ENCODE data around the gene DELE1. TPM values are rescaled to one million over a fixed set of nuclear protein-coding genes. Genes with fewer than 3 reads are reported as not detected.

The DELE1 gene
- total and polyA plus RNA-seq, 5 experiments from 2014 or later, result 28.2 to 97.1 (median 33.5) TPM

- POLR2A ChIA-PET, result interaction anchor here (0.5 to 1.8 kb wide), 3 partner anchors 9 to 27 kb away, joined by 3 to 6 read pairs (median 4); partner anchors contain the start of gene DELE1
- peak in 5 of 10 donors; percentile 12 to 36 (median 26) for DNase-seq
- H3K27ac Mint-ChIP-seq, result peak overlapping the region in 2 of 10 donors; percentile 46 to 47
- H3K36me3 Mint-ChIP-seq, result no peaks in the 10 kb centered on the region
- peak; percentile 89 to 96 for ATAC-seq
- H3K4me1 Mint-ChIP-seq, result peaks cover 8 to 15% (median 13%) of the 10 kb centered on the region in 4 donors
- no peaks in the 10 kb centered on the region for H3K9me3 Mint-ChIP-seq
- H3K27me3 Mint-ChIP-seq, result no peaks in the 10 kb centered on the region
- H3K4me3 Mint-ChIP-seq, result peak overlapping the region in 9 of 10 donors; percentile 32 to 74 (median 51)
Observed at GRCh38 chr5:141951332-141951781, 27.7 kb downstream of the DELE1 start.

GRCh38 chr5:141952020-141952419, 28.3 kb downstream of the DELE1 start:
- peaks cover 8 to 18% (median 15%) of the 10 kb centered on the region in 4 donors for H3K4me1 Mint-ChIP-seq
- H3K27ac Mint-ChIP-seq, result peak overlapping the region in 3 of 10 donors; percentile 3 to 64 (median 47)
- peak overlapping the region in 3 of 10 donors; percentile 49 to 71 (median 57) for H3K4me3 Mint-ChIP-seq
- DNase-seq (no peak), ATAC-seq (no peak)
- POLR2A ChIA-PET, result no interaction called here
- H3K36me3 Mint-ChIP-seq, result peaks cover 0 to 3% (median 0%) of the 10 kb centered on the region in 3 donors
- H3K27me3 Mint-ChIP-seq, result no peaks in the 10 kb centered on the region
- no peaks in the 10 kb centered on the region for H3K9me3 Mint-ChIP-seq

GRCh38 chr5:141954194-141954593, 30.5 kb downstream of the DELE1 start:
- Mint-ChIP-seq H3K4me1 (peaks cover 17 to 37% (median 32%) of the 10 kb centered on the region in 4 donors), H3K9me3 (no peaks in the 10 kb centered on the region), H3K27ac (no peak overlapping the region), H3K27me3 (no peaks in the 10 kb centered on the region), H3K4me3 (no peak overlapping the region), H3K36me3 (peaks cover 0 to 3% (median 0%) of the 10 kb centered on the region in 3 donors)
- POLR2A ChIA-PET, result interaction anchor here (1.4 kb wide), 1 partner anchor 15 kb away, joined by 6 read pairs; the partner anchor contains the start of gene RNF14
- no peak for DNase-seq
- no peak for ATAC-seq

DNA sequence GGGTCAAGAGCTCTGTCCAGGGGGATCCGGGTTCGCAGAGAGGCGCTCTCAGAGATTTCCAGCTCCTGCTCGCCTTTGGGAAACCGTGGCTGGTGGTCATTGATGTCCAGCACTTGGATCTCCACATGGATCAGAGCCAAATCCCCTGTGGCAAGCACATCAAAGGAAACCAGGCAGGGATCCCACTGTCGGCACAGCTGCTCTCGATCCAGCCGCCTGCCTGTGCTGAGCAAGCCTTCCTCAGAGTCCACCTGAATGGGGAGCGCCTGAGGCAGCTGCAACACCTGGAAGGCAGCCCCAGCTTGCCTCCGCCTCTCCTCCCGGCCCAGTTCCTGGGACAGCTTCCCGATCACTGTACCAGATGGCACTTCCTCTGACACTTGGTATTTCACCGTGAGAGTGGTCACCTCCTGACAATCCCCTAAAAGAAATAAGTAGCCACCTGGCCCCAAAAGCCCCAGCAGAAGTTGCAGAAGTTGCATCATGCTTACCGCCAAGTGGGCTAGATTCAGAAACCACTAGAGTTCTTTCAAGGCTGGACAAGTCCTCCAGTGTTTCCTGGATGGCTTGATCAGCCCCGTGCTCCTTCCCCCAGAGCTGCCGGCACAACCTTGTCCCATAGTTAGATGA, 33.8 kb downstream of the DELE1 start:
- DNase-seq, result no peak
- Mint-ChIP-seq H3K27ac (peak overlapping the region in 3 of 10 donors; percentile 48 to 54 (median 52)), H3K4me3 (no peak overlapping the region), H3K4me1 (peaks cover 25 to 56% (median 43%) of the 10 kb centered on the region in 4 donors), H3K9me3 (no peaks in the 10 kb centered on the region), H3K36me3 (peaks cover 0 to 3% (median 0%) of the 10 kb centered on the region in 3 donors), H3K27me3 (no peaks in the 10 kb centered on the region)
- POLR2A ChIA-PET, result interaction anchor here (0.6 to 3.8 kb wide), 7 partner anchors 9 to 365 kb away, joined by 3 to 12 read pairs (median 3); partner anchors contain the start of genes DELE1 and RNF14
- no peak for ATAC-seq

DNA sequence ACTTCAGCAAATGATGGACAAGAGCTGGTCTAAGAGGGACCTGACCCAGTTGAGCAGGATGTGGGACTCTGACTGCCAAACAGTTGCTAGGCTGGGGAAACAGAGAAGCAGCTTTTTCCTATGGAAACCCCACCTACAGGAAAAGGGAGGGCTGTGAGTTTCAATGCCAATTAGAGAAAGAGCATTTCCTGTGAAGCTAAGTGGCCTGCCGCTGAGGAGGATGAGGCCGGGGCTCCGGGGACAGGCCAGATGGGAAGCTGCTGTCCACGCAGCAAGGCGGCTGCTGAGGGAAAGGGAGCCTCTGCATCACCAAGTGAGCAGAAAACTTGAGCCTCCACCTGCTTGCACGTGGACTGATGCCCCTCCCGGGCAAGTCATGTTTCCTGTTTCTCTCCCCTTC, 34.4 kb downstream of the DELE1 start, which contains the start of gene PCDH12:
PCDH12 (minus strand) TSS at position 90 of the 400 bp plus-strand sequence. CDS start 351 bp downstream, outside the sequence.
- Mint-ChIP-seq H3K27ac (peak within 1 kb of the TSS in 9 of 10 donors; percentile 11 to 75 (median 52)), H3K4me3 (peak within 1 kb of the TSS in 7 of 10 donors; percentile 1 to 31 (median 23)), H3K4me1 (peaks cover 25 to 56% (median 43%) of the 10 kb centered on the region in 4 donors), H3K36me3 (peaks cover 0 to 3% (median 0%) of the 10 kb centered on the region in 3 donors), H3K27me3 (no peaks in the 10 kb centered on the region), H3K9me3 (no peaks in the 10 kb centered on the region)
- POLR2A ChIA-PET, result interaction anchor here (0.8 to 3.8 kb wide), 6 partner anchors 10 to 366 kb away, joined by 3 to 12 read pairs (median 4); partner anchors contain the start of genes DELE1 and RNF14
- no peak for ATAC-seq
- DNase-seq, result no peak

- DNase-seq (no peak), ATAC-seq (no peak)
- H3K4me1 Mint-ChIP-seq, result peaks cover 25 to 56% (median 43%) of the 10 kb centered on the region in 4 donors
- H3K9me3 Mint-ChIP-seq, result no peaks in the 10 kb centered on the region
- peak overlapping the region in 5 of 10 donors; percentile 16 to 31 (median 24) for H3K4me3 Mint-ChIP-seq
- no peaks in the 10 kb centered on the region for H3K27me3 Mint-ChIP-seq
- POLR2A ChIA-PET, result interaction anchor here (0.8 to 3.8 kb wide), 6 partner anchors 10 to 266 kb away, joined by 3 to 29 read pairs (median 8); partner anchors contain the start of genes DELE1 and RNF14
- peaks cover 0 to 3% (median 0%) of the 10 kb centered on the region in 3 donors for H3K36me3 Mint-ChIP-seq
- H3K27ac Mint-ChIP-seq, result peak overlapping the region in 9 of 10 donors; percentile 1 to 75 (median 49)
Observed at GRCh38 chr5:141958546-141959172, 35.0 kb downstream of the DELE1 start.

- DNase-seq, result peak in 4 of 10 donors; percentile 14 to 28 (median 21)
- H3K4me3 Mint-ChIP-seq, result peak overlapping the region in 4 of 10 donors; percentile 18 to 63 (median 45)
- H3K27me3 Mint-ChIP-seq, result no peaks in the 10 kb centered on the region
- H3K4me1 Mint-ChIP-seq, result peaks cover 25 to 53% (median 43%) of the 10 kb centered on the region in 4 donors
- peak overlapping the region in 9 of 10 donors; percentile 27 to 92 (median 65) for H3K27ac Mint-ChIP-seq
- peak in 1 of 2 donors; percentile 27 for ATAC-seq
- no peaks in the 10 kb centered on the region for H3K9me3 Mint-ChIP-seq
- POLR2A ChIA-PET, result interaction anchor here (0.6 to 2.7 kb wide), 18 partner anchors 10 to 323 kb away, joined by 3 to 49 read pairs (median 4); partner anchors contain the start of genes DELE1, FCHSD1, HDAC3 and RELL2
- H3K36me3 Mint-ChIP-seq, result peaks cover 0 to 3% (median 0%) of the 10 kb centered on the region in 3 donors
Observed at GRCh38 chr5:141960018-141960417, 36.3 kb downstream of the DELE1 start.

GRCh38 chr5:141960449-141961323, 37.0 kb downstream of the DELE1 start:
- Mint-ChIP-seq H3K27ac (peak overlapping the region; percentile 70 to 96 (median 88)), H3K4me3 (peak overlapping the region; percentile 39 to 72 (median 66)), H3K4me1 (peaks cover 25 to 53% (median 43%) of the 10 kb centered on the region in 4 donors), H3K27me3 (no peaks in the 10 kb centered on the region), H3K9me3 (no peaks in the 10 kb centered on the region), H3K36me3 (peaks cover 0 to 3% (median 0%) of the 10 kb centered on the region in 3 donors)
- DNase-seq (peak; percentile 77 to 94 (median 89)), ATAC-seq (peak; percentile 97 to 98)
- POLR2A ChIA-PET, result interaction anchor here (0.6 to 2.7 kb wide), 28 partner anchors 9 to 459 kb away, joined by 3 to 49 read pairs (median 4); partner anchors contain the start of genes DELE1, FCHSD1, HDAC3 and RELL2

DNA sequence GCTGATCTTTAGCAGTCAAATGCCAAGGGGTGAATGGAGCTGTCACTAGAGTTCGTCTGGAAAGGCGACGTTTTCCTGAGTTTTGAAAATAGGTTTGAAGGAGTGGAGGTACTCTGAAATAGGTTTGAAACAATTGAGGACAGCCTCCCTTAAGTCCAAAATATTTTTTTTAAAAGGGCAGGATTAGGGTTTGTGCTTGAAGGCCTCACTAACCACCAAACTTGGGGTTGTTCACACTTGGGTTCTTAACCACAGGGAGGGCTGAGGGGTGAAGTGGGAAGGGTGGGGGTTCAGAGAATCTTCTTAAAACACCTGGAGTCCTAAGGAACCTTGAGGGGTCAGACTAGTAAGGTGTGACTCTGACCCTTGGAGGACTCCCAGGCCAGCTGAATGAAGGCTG, 37.8 kb downstream of the DELE1 start:
- DNase-seq, result no peak

GRCh38 chr5:141963701-141964100, 40.0 kb downstream of the DELE1 start:
- Mint-ChIP-seq H3K9me3 (no peaks in the 10 kb centered on the region), H3K4me3 (no peak overlapping the region), H3K36me3 (no peaks in the 10 kb centered on the region), H3K4me1 (peaks cover 19 to 42% (median 37%) of the 10 kb centered on the region in 4 donors), H3K27me3 (no peaks in the 10 kb centered on the region), H3K27ac (peak overlapping the region in 2 of 10 donors; percentile 31 to 54)
- DNase-seq, result no peak
- POLR2A ChIA-PET, result interaction anchor here (0.6 kb wide), 1 partner anchor 28 kb away, joined by 4 read pairs; no protein-coding TSS in a partner anchor
- no peak for ATAC-seq

More for the DNA sequence above, 37.8 kb downstream of the DELE1 start:
- H3K27ac Mint-ChIP-seq, result peak overlapping the region in 9 of 10 donors; percentile 83 to 96 (median 88)
- peaks cover 25 to 52% (median 43%) of the 10 kb centered on the region in 4 donors for H3K4me1 Mint-ChIP-seq
- ATAC-seq, result no peak
- peaks cover 0 to 3% (median 0%) of the 10 kb centered on the region in 3 donors for H3K36me3 Mint-ChIP-seq
- POLR2A ChIA-PET, result interaction anchor here (0.6 to 2.7 kb wide), 22 partner anchors 8 to 459 kb away, joined by 3 to 49 read pairs (median 4); partner anchors contain the start of genes DELE1, FCHSD1, HDAC3 and RELL2
- no peaks in the 10 kb centered on the region for H3K9me3 Mint-ChIP-seq
- H3K27me3 Mint-ChIP-seq, result no peaks in the 10 kb centered on the region
- peak overlapping the region in 7 of 10 donors; percentile 26 to 72 (median 64) for H3K4me3 Mint-ChIP-seq

- Mint-ChIP-seq H3K9me3 (no peaks in the 10 kb centered on the region), H3K27ac (peak overlapping the region in 2 of 10 donors; percentile 5 to 15), H3K36me3 (no peaks in the 10 kb centered on the region), H3K4me3 (no peak overlapping the region), H3K27me3 (no peaks in the 10 kb centered on the region), H3K4me1 (peaks cover 13 to 38% (median 35%) of the 10 kb centered on the region in 4 donors)
- POLR2A ChIA-PET, result interaction anchor here (0.7 kb wide), 1 partner anchor 44 kb away, joined by 7 read pairs; no protein-coding TSS in a partner anchor
- ATAC-seq, result no peak
- no peak for DNase-seq
Observed at GRCh38 chr5:141965071-141965470, 41.4 kb downstream of the DELE1 start.

Data from naive thymus-derived CD8-positive, alpha-beta T cell (primary cell).